Esophagus squamous epithelium (tissue), 4 donors: ENCODE measurements around the gene PLXNA3.

Experiments
- CTCF ChIP-seq, 6 experiments: fragments of 450-650 bp in 4 of 6; fragments of 200-600 bp in 2 of 6; sonication (generic) in 2 of 6; IDR thresholded peaks; one replicate each; pipeline ENCODE4 v1.5.1; 2016 to 2019; ENCODE audit warnings: antibody characterized with exemption in 6 of 6, mild to moderate bottlenecking in 4 of 6, moderate library complexity in 4 of 6
- POLR2A ChIP-seq, 4 donors: fragments of 450-650 bp; IDR thresholded peaks; one replicate each; pipeline ENCODE4 v1.6.1; 2017; ENCODE audit warnings: antibody characterized with exemption in 4 of 4, mild to moderate bottlenecking in 4 of 4, moderate library complexity in 3 of 4

GRCh38 chrX:154481195-154481594 is 23.1 kb downstream of the PLXNA3 start:
- no peak for TF ChIP-seq CTCF (IDR thresholded peaks at IDR 0.05)
- no peak for TF ChIP-seq POLR2A (IDR thresholded peaks at IDR 0.05)
